Ovary (tissue), 3 donors: Measurements from ENCODE around the gene POLR3B.

Source experiments
- EP300 ChIP-seq: sonication (generic); formaldehyde crosslinking; IDR thresholded peaks from one replicate; pipeline ENCODE4 v1.6.1; 2017; ENCODE audit warnings: antibody characterized with exemption
- POLR2A ChIP-seq: fragments of 450-650 bp; IDR thresholded peaks from one replicate; pipeline ENCODE4 v1.6.1; 2017; ENCODE audit warnings: antibody characterized with exemption, mild to moderate bottlenecking, moderate library complexity
- TF ChIP-seq, protein P1 (sequence below), 3 donors: fragments of 450-650 bp in 2 of 3; fragments of 200-600 bp in 1 of 3; IDR thresholded peaks; one replicate each; pipeline versions ENCODE4 v1.5.1 to v1.8.0; 2016 to 2022; ENCODE audit warnings: antibody characterized with exemption in 3 of 3, mild to moderate bottlenecking in 1 of 3
- donor health status: DM: no; HTN: no; CAD: no.

GRCh38 chr12:106409878-106410277, 52.3 kb downstream of the POLR3B start:
- TF ChIP-seq, protein P1, sequence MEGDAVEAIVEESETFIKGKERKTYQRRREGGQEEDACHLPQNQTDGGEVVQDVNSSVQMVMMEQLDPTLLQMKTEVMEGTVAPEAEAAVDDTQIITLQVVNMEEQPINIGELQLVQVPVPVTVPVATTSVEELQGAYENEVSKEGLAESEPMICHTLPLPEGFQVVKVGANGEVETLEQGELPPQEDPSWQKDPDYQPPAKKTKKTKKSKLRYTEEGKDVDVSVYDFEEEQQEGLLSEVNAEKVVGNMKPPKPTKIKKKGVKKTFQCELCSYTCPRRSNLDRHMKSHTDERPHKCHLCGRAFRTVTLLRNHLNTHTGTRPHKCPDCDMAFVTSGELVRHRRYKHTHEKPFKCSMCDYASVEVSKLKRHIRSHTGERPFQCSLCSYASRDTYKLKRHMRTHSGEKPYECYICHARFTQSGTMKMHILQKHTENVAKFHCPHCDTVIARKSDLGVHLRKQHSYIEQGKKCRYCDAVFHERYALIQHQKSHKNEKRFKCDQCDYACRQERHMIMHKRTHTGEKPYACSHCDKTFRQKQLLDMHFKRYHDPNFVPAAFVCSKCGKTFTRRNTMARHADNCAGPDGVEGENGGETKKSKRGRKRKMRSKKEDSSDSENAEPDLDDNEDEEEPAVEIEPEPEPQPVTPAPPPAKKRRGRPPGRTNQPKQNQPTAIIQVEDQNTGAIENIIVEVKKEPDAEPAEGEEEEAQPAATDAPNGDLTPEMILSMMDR (IDR thresholded peaks at IDR 0.05) = no peak
- TF ChIP-seq POLR2A = no peak
- no peak for TF ChIP-seq EP300
